Thoracic aorta endothelial cell (primary cell): ENCODE measurements around the gene RIF1. TPM values are rescaled to one million over a fixed set of nuclear protein-coding genes. Genes with fewer than 3 reads are reported as not detected.

Source experiments
- small RNA-seq: library from RNA; depleted of rRNA; stranded (forward); fragments of <200 nt; gene quantifications from one replicate; pipeline ENCODE3, GENCODE V24; 2012
- total RNA-seq: library from RNA; depleted of rRNA; stranded (reverse); fragments of >200 nt; gene quantifications from 2 replicates; pipeline ENCODE4 v1.2.3, GENCODE V29; 2012

RIF1 gene, protein sequence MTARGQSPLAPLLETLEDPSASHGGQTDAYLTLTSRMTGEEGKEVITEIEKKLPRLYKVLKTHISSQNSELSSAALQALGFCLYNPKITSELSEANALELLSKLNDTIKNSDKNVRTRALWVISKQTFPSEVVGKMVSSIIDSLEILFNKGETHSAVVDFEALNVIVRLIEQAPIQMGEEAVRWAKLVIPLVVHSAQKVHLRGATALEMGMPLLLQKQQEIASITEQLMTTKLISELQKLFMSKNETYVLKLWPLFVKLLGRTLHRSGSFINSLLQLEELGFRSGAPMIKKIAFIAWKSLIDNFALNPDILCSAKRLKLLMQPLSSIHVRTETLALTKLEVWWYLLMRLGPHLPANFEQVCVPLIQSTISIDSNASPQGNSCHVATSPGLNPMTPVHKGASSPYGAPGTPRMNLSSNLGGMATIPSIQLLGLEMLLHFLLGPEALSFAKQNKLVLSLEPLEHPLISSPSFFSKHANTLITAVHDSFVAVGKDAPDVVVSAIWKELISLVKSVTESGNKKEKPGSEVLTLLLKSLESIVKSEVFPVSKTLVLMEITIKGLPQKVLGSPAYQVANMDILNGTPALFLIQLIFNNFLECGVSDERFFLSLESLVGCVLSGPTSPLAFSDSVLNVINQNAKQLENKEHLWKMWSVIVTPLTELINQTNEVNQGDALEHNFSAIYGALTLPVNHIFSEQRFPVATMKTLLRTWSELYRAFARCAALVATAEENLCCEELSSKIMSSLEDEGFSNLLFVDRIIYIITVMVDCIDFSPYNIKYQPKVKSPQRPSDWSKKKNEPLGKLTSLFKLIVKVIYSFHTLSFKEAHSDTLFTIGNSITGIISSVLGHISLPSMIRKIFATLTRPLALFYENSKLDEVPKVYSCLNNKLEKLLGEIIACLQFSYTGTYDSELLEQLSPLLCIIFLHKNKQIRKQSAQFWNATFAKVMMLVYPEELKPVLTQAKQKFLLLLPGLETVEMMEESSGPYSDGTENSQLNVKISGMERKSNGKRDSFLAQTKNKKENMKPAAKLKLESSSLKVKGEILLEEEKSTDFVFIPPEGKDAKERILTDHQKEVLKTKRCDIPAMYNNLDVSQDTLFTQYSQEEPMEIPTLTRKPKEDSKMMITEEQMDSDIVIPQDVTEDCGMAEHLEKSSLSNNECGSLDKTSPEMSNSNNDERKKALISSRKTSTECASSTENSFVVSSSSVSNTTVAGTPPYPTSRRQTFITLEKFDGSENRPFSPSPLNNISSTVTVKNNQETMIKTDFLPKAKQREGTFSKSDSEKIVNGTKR (N-terminal part only)
- 98.6 and 109 TPM in 2 replicates for total RNA-seq

DNA sequence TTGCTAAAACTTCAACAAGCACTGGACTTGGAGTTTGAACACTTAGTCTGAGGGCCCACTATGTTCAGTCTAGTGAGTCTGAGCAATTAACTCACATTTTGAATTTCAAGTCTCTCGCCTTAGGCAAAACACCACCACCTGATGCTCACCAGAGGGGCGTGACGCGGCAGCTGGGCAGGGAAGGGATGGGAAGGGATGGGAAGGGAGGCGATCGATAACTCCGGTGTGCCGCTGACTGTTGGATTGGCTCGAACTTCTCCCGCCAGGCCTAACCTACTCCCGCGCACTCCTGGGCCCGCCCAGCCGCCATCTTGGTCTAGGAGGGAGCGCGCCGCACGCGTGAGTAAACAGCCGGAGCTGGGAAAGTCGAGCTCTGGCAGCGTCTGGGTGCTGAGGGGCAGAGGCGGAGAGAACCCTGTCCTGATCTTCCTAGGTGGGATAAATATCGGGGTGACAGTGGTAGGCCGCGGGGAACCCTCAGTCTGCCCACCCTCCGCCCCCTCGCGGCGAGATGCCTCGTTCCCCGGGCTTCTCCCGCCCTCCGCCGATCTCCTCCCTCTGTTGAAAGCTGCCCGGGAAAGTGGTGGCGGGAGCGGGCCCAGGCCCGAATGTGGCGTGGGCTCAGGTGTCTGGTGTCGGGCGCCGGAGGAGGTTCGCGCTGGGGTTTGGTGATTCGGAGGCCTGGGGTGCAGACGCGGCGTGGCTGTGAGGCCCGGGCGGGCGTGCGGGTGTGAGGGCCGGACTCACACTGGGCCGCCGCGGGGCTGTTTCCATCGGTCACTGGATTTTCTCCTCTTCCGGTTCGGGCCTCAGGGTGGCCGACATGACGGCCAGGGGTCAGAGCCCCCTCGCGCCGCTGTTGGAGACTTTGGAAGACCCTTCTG is at the start of gene RIF1:
Gene RIF1, plus strand, starts transcription at position 302 of the 884 bp plus-strand sequence. Its CDS starts 522 bp downstream, at position 824.

Small RNA genes within 50 kb of the gene (small RNA-seq; reads per million reads assigned to genes)
- gene MIR4773-1 (not detected), gene RN7SL124P (not detected)

Other genes starting within 250 kb of the RIF1 start
- 6.3 and 6.8 TPM in 2 replicates for gene RBM43, start 148.0 kb upstream of the RIF1 start, total RNA-seq
- gene NMI, start 120.2 kb upstream of the RIF1 start, total RNA-seq = 21.6 and 22.3 TPM in 2 replicates
- gene TNFAIP6, start 52.3 kb upstream of the RIF1 start, total RNA-seq = not detected in 2 replicates